ENCODE results near the gene PTPN1. TPM values are rescaled to one million over a fixed set of nuclear protein-coding genes. Genes with fewer than 3 reads are reported as not detected.

PTPN1 gene
- total RNA-seq (10 to 100 TPM; 70.7 to 98.6 TPM), polyA plus RNA-seq (ENCODE audit: insufficient read length in 6 of 6) (10 to 100 TPM; 26.3 to 33.6 (median 29.8) TPM)
- long read RNA-seq, donor 1, full-length matches to known transcripts, result 4 of 17 reads
- long read RNA-seq, donor 1, partial matches to known transcripts, result 13 of 17 reads
- long read RNA-seq, donor 1, other reads (novel, unspliced or antisense), result 0 of 17 reads
- long read RNA-seq, donor 2, full-length matches to known transcripts, result 2 of 32 reads
- long read RNA-seq, donor 2, partial matches to known transcripts, result 30 of 32 reads
- long read RNA-seq, donor 2, other reads (novel, unspliced or antisense), result 0 of 32 reads
- long read RNA-seq, donor 3, full-length matches to known transcripts, result 3 of 3 reads
- long read RNA-seq, donor 3, partial matches to known transcripts, result 0 of 3 reads
- long read RNA-seq, donor 3, other reads (novel, unspliced or antisense), result 0 of 3 reads
- long read RNA-seq, donor 4, full-length matches to known transcripts, result 2 of 69 reads
- long read RNA-seq, donor 4, partial matches to known transcripts, result 66 of 69 reads
- long read RNA-seq, donor 4, other reads (novel, unspliced or antisense), result 1 of 69 reads
- long read RNA-seq, donor 5, full-length matches to known transcripts, result 4 of 4 reads
- long read RNA-seq, donor 5, partial matches to known transcripts, result 0 of 4 reads
- long read RNA-seq, donor 5, other reads (novel, unspliced or antisense), result 0 of 4 reads
- long read RNA-seq, donor 6, full-length matches to known transcripts, result 4 of 14 reads
- long read RNA-seq, donor 6, partial matches to known transcripts, result 10 of 14 reads
- long read RNA-seq, donor 6, other reads (novel, unspliced or antisense), result 0 of 14 reads
- long read RNA-seq, donor 7, full-length matches to known transcripts, result 1 of 1 reads
- long read RNA-seq, donor 7, partial matches to known transcripts, result 0 of 1 reads
- long read RNA-seq, donor 7, other reads (novel, unspliced or antisense), result 0 of 1 reads
- long read RNA-seq, donor 8, full-length matches to known transcripts, result 2 of 13 reads
- long read RNA-seq, donor 8, partial matches to known transcripts, result 11 of 13 reads
- long read RNA-seq, donor 8, other reads (novel, unspliced or antisense), result 0 of 13 reads
- long read RNA-seq, donor 9, result 0 reads
- long read RNA-seq, donor 10, full-length matches to known transcripts, result 1 of 12 reads
- long read RNA-seq, donor 10, partial matches to known transcripts, result 11 of 12 reads
- long read RNA-seq, donor 10, other reads (novel, unspliced or antisense), result 0 of 12 reads
- long read RNA-seq, donor 11, partial matches to known transcripts, result 6 of 6 reads
- long read RNA-seq, donor 11, other reads (novel, unspliced or antisense), result 0 of 6 reads
- long read RNA-seq, donor 12, full-length matches to known transcripts, result 3 of 9 reads
- long read RNA-seq, donor 12, partial matches to known transcripts, result 6 of 9 reads
- long read RNA-seq, donor 12, other reads (novel, unspliced or antisense), result 0 of 9 reads

DNA sequence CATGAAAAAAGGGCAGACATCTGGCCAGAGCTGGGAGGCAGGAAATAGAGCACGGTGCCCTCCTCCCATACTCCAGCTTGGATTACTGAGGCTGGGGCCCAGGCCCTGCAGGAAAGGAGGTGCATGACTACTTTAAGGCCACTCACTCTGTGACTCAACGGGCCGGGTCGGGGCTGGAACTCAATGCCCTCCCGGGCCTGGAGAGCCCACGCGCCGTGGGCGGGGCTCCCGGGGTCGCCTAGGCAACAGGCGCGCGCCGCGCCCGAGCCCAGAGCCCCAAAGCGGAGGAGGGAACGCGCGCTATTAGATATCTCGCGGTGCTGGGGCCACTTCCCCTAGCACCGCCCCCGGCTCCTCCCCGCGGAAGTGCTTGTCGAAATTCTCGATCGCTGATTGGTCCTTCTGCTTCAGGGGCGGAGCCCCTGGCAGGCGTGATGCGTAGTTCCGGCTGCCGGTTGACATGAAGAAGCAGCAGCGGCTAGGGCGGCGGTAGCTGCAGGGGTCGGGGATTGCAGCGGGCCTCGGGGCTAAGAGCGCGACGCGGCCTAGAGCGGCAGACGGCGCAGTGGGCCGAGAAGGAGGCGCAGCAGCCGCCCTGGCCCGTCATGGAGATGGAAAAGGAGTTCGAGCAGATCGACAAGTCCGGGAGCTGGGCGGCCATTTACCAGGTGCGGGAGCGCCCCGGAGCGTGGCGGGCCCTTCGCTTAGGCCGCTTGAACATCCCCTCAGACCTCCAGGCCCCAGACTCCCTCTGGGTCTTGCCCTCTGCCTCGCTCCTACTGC lies at the start of gene PTPN1:
PTPN1 (plus strand) TSS at position 461 of the 783 bp plus-strand sequence; CDS start at position 606, 145 bp downstream.
- Histone ChIP-seq H3K9me3 (no peaks in the 10 kb centered on the region), H3K27ac (peak within 1 kb of the TSS; percentile 78 to 93), H3K4me1 (peaks cover 18 to 53% of the 10 kb centered on the region in 2 donors), H3K27me3 (no peaks in the 10 kb centered on the region), H3K4me3 (peak within 1 kb of the TSS; percentile 71 to 95), H3K36me3 (peaks cover 0 to 3% of the 10 kb centered on the region in 2 donors)
- peak; percentile 97 to 100 (median 100) for DNase-seq
- ATAC-seq, result peak; percentile 96
- intact Hi-C loops (cut with DNase I), result no loop called here
- TF ChIP-seq, protein P1, sequence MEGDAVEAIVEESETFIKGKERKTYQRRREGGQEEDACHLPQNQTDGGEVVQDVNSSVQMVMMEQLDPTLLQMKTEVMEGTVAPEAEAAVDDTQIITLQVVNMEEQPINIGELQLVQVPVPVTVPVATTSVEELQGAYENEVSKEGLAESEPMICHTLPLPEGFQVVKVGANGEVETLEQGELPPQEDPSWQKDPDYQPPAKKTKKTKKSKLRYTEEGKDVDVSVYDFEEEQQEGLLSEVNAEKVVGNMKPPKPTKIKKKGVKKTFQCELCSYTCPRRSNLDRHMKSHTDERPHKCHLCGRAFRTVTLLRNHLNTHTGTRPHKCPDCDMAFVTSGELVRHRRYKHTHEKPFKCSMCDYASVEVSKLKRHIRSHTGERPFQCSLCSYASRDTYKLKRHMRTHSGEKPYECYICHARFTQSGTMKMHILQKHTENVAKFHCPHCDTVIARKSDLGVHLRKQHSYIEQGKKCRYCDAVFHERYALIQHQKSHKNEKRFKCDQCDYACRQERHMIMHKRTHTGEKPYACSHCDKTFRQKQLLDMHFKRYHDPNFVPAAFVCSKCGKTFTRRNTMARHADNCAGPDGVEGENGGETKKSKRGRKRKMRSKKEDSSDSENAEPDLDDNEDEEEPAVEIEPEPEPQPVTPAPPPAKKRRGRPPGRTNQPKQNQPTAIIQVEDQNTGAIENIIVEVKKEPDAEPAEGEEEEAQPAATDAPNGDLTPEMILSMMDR (IDR thresholded peaks at IDR 0.05), result peak in 1 of 2 donors; percentile 39

GRCh38 chr20:50460608-50461267 lies 49.4 kb upstream of the PTPN1 start:
- intact Hi-C loops (cut with DNase I), result loop anchor here in 1 of 2 donors (5.0 kb wide), 1 partner anchor 273 kb away; no protein-coding TSS in a partner anchor
- ATAC-seq (peak; percentile 95), DNase-seq (peak; percentile 83 to 95 (median 88))
- Histone ChIP-seq H3K4me3 (no peak overlapping the region), H3K4me1 (peaks cover 0 to 55% of the 10 kb centered on the region in 2 donors), H3K27ac (peak overlapping the region in 1 of 2 donors; percentile 37), H3K27me3 (no peaks in the 10 kb centered on the region), H3K9me3 (no peaks in the 10 kb centered on the region), H3K36me3 (no peaks in the 10 kb centered on the region)
- TF ChIP-seq, protein P1 (IDR thresholded peaks at IDR 0.05), result peak; percentile 90 to 98

DNA sequence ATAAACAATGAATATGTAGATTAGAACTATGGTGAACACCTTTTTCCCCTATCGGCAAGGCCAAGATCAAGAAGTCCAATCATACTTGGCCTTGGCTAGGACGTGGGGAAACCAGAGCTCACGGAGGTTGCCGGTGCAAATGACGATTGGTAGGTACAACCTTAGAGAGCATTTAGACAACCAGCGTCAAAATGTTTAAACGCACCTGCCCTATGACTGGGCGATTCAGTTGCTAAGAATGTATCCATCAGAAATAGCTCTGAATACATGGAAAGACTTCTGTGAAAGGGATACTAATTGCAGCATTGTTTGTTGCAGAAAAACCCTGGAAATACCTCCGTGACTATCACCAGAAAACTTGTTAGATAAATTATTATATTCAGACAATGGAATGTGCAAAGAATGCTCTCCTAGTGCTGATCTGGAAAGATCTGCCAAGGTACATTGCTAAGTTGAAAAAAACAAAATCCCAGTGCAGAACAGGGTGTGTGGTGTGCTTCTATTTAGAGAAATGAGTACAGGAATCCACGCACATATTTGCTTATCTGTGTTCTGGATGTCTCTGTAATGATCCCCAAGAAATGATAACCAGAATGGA lies 48.0 kb upstream of the PTPN1 start:
- Histone ChIP-seq H3K36me3 (no peaks in the 10 kb centered on the region), H3K27me3 (no peaks in the 10 kb centered on the region), H3K4me3 (no peak overlapping the region), H3K4me1 (peaks cover 0 to 40% of the 10 kb centered on the region in 2 donors), H3K27ac (no peak overlapping the region), H3K9me3 (no peaks in the 10 kb centered on the region)
- TF ChIP-seq, protein P1 (IDR thresholded peaks at IDR 0.05), result no peak
- ATAC-seq (no peak), DNase-seq (no peak)
- intact Hi-C loops (cut with DNase I), result loop anchor here in 1 of 2 donors (5.0 kb wide), 1 partner anchor 275 kb away; no protein-coding TSS in a partner anchor
